GM23248 (cell line): ENCODE results near the gene TCTN1.

Source experiments
- EZH2 ChIP-seq: fragments of 200-600 bp; sonication (generic); IDR thresholded peaks from 2 replicates; pipeline ENCODE4 v1.6.1; 2018; ENCODE audit warnings: antibody characterized with exemption, mild to moderate bottlenecking; ENCODE audit not compliant: insufficient read depth, poor library complexity, severe bottlenecking
- EZH2phosphoT487 ChIP-seq: fragments of 200-600 bp; sonication (generic); IDR thresholded peaks from 2 replicates; pipeline ENCODE4 v1.6.1; 2018; ENCODE audit warnings: antibody characterized with exemption, moderate library complexity, mild to moderate bottlenecking, low read depth; ENCODE audit not compliant: insufficient read depth

GRCh38 chr12:110619534-110619953 lies 5.6 kb downstream of the TCTN1 start:
- TF ChIP-seq EZH2 (no peak), EZH2phosphoT487 (no peak)
